CD14-positive monocyte (primary cell): ENCODE measurements around the gene ZBP1. TPM values are rescaled to one million over a fixed set of nuclear protein-coding genes. Genes with fewer than 3 reads are reported as not detected.

ENCODE experiments used
- DNase-seq, 3 donors: peaks; one replicate each; pipeline ENCODE4 v3.0.0-alpha.2; 2011 to 2022
- H2AFZ ChIP-seq: 2 replicates; pipeline ENCODE4 v1.6.0; 2012; ENCODE audit warnings: mild to moderate bottlenecking, low read depth, low read length, inconsistent platforms; ENCODE audit not compliant: insufficient read depth, poor library complexity, severe bottlenecking
- H3K27ac ChIP-seq, 2 donors: 1 replicate in 1 of 2; 2 replicates in 1 of 2; pipeline ENCODE4 v1.5.1; 2012 to 2013; ENCODE audit warnings: low read length in 2 of 2, control low read depth in 1 of 2, inconsistent platforms in 1 of 2, low read depth in 1 of 2, mild to moderate bottlenecking in 1 of 2
- H3K27me3 ChIP-seq, 2 donors: one replicate each; pipeline versions ENCODE4 v1.6.0 to v1.6.1; 2011 to 2013; ENCODE audit warnings: low read length in 2 of 2; ENCODE audit not compliant: control insufficient read depth in 2 of 2, insufficient read depth in 2 of 2
- H3K36me3 ChIP-seq, 2 donors: replicated peaks in 1 of 2; 1 replicate in 1 of 2; 2 replicates in 1 of 2; pipeline versions ENCODE4 v1.5.1 to v1.6.1; 2012 to 2013; ENCODE audit warnings: low read length in 2 of 2, control low read depth in 1 of 2, inconsistent platforms in 1 of 2, mild to moderate bottlenecking in 1 of 2; ENCODE audit not compliant: insufficient read depth in 2 of 2, control insufficient read depth in 1 of 2
- H3K4me1 ChIP-seq, 2 donors: 1 replicate in 1 of 2; 2 replicates in 1 of 2; pipeline versions ENCODE4 v1.5.1 to v1.6.1; 2012 to 2013; ENCODE audit warnings: low read length in 2 of 2, control low read depth in 1 of 2, inconsistent platforms in 1 of 2, mild to moderate bottlenecking in 1 of 2, moderate library complexity in 1 of 2; ENCODE audit not compliant: insufficient read depth in 2 of 2, control insufficient read depth in 1 of 2
- H3K4me2 ChIP-seq: replicated peaks from 2 replicates; pipeline ENCODE3; 2012; ENCODE audit warnings: low read length, moderate library complexity, mild to moderate bottlenecking; ENCODE audit not compliant: poor library complexity, severe bottlenecking; ENCODE audit errors: extremely low read depth
- H3K4me3 ChIP-seq, 3 experiments: fragments of 200-600 bp in 1 of 3; sonication (generic) in 1 of 3; replicated peaks in 1 of 3; 1 replicate in 2 of 3; 2 replicates in 1 of 3; pipeline ENCODE4 v1.5.1; 2011 to 2013; ENCODE audit warnings: low read length in 3 of 3, mild to moderate bottlenecking in 3 of 3, control low read depth in 2 of 3, low read depth in 2 of 3, inconsistent platforms in 1 of 3, moderate library complexity in 1 of 3
- H3K79me2 ChIP-seq: 2 replicates; pipeline ENCODE4 v1.6.0; 2012; ENCODE audit warnings: mild to moderate bottlenecking, control low read depth, inconsistent platforms, low read length, moderate library complexity; ENCODE audit not compliant: insufficient read depth
- H3K9ac ChIP-seq: 2 replicates; pipeline ENCODE4 v1.6.0; 2017; ENCODE audit warnings: low read length, mild to moderate bottlenecking; ENCODE audit not compliant: insufficient read depth, poor library complexity, severe bottlenecking
- H3K9me3 ChIP-seq, 2 donors: replicated peaks in 1 of 2; 1 replicate in 1 of 2; 2 replicates in 1 of 2; pipeline versions ENCODE4 v1.5.1 to v1.6.1; 2012 to 2013; ENCODE audit warnings: low read length in 2 of 2, control low read depth in 1 of 2; ENCODE audit not compliant: control insufficient read depth in 1 of 2, insufficient read depth in 1 of 2
- H4K20me1 ChIP-seq: 2 replicates; pipeline ENCODE4 v1.6.0; 2012; ENCODE audit warnings: mild to moderate bottlenecking, low read length, control low read depth, moderate library complexity; ENCODE audit not compliant: insufficient read depth
- H3K27ac Mint-ChIP-seq, 7 donors: one replicate each; pipeline ENCODE4 v1.8.0; 2020; ENCODE audit warnings: mild to moderate bottlenecking in 7 of 7, mixed read lengths in 7 of 7, moderate library complexity in 6 of 7, inconsistent platforms in 2 of 7
- H3K27me3 Mint-ChIP-seq, 3 donors: one replicate each; pipeline ENCODE4 v1.8.0; 2021 to 2022; ENCODE audit warnings: low read depth in 3 of 3, mild to moderate bottlenecking in 3 of 3, mixed read lengths in 3 of 3, moderate library complexity in 3 of 3, inconsistent platforms in 1 of 3
- H3K36me3 Mint-ChIP-seq, 2 donors: one replicate each; pipeline ENCODE4 v1.8.0; 2020; ENCODE audit warnings: mixed read lengths in 2 of 2, inconsistent platforms in 1 of 2, mild to moderate bottlenecking in 1 of 2
- H3K4me1 Mint-ChIP-seq: one replicate; pipeline ENCODE4 v1.8.0; 2020; ENCODE audit warnings: mild to moderate bottlenecking, mixed read lengths
- H3K4me3 Mint-ChIP-seq, 2 donors: one replicate each; pipeline ENCODE4 v1.8.0; 2020; ENCODE audit warnings: mild to moderate bottlenecking in 2 of 2, mixed read lengths in 2 of 2, moderate library complexity in 1 of 2
- H3K9me3 Mint-ChIP-seq, 7 donors: one replicate each; pipeline ENCODE4 v1.8.0; 2020 to 2022; ENCODE audit warnings: mixed read lengths in 7 of 7, mild to moderate bottlenecking in 6 of 7, moderate library complexity in 6 of 7, inconsistent platforms in 2 of 7
- CTCF ChIP-seq: fragments of 200-600 bp; IDR thresholded peaks from one replicate; pipeline ENCODE4 v1.8.0; 2022; ENCODE audit warnings: antibody characterized with exemption, mild to moderate bottlenecking
- WGBS: methylation state at CpG from one replicate; pipeline ENCODE4 v1.1.5; 2013; ENCODE audit warnings: missing lambda C conversion rate; ENCODE audit not compliant: insufficient coverage; 5-methylcytosine and 5-hydroxymethylcytosine counted together
- intact Hi-C, 2 donors: fragments of 100-400 bp; cut with micrococcal nuclease; formaldehyde crosslinking; loops; one replicate each; pipeline versions ENCODE4 v1.15.0 to v1.15.1; 2023
- polyA plus RNA-seq, 3 donors: library from polyadenylated mRNA; depleted of rRNA in 1 of 3; unstranded in 2 of 3; stranded (reverse) in 1 of 3; fragments of 300-500 nt in 2 of 3; fragments of >200 nt in 1 of 3; fragmentation: Illumina TruSeq in 2 of 3; gene quantifications; 1 replicate in 2 of 3; 2 replicates in 1 of 3; pipeline ENCODE4 v1.2.3, GENCODE V29; 2012 to 2021

Gene ZBP1
- polyA plus RNA-seq, 3 donors = 2.8 to 25.9 (median 3.0) TPM

GRCh38 chr20:57595041-57596030 lies 24.9 kb downstream of the ZBP1 start:
- no peak for TF ChIP-seq CTCF
- H3K4me2 ChIP-seq = no peak overlapping the region
- H3K4me3 ChIP-seq = no peak overlapping the region
- Mint-ChIP-seq H3K36me3 (no peaks in the 10 kb centered on the region), H3K9me3 (peaks cover 0 to 2% (median 0%) of the 10 kb centered on the region in 7 donors), H3K27me3 (peaks cover 12 to 32% (median 28%) of the 10 kb centered on the region in 3 donors), H3K27ac (peak overlapping the region in 1 of 7 donors; percentile 36), H3K4me1 (peaks cover 2% of the 10 kb centered on the region), H3K4me3 (no peak overlapping the region)
- no peak overlapping the region for H3K27ac ChIP-seq
- peaks cover 0 to 4% of the 10 kb centered on the region in 2 donors for H3K27me3 ChIP-seq
- H3K9me3 ChIP-seq = no peaks in the 10 kb centered on the region
- H2AFZ ChIP-seq = no peak overlapping the region
- peaks cover 5 to 8% of the 10 kb centered on the region in 2 donors for H3K4me1 ChIP-seq
- no peaks in the 10 kb centered on the region for H4K20me1 ChIP-seq
- H3K79me2 ChIP-seq = no peaks in the 10 kb centered on the region
- DNase-seq = no peak
- H3K9ac ChIP-seq = no peak overlapping the region
- intact Hi-C loops = loop anchor here (1.0 to 10.0 kb wide), 4 partner anchors 57 to 613 kb away; no protein-coding TSS in a partner anchor
- no peaks in the 10 kb centered on the region for H3K36me3 ChIP-seq
- WGBS = 93% methylated on average over 22 of the region's 25 CpGs

- H3K4me3 Mint-ChIP-seq = peak overlapping the region in 1 of 2 donors; percentile 30
- TF ChIP-seq CTCF = peak; percentile 97
- Histone ChIP-seq H4K20me1 (no peaks in the 10 kb centered on the region), H3K79me2 (no peaks in the 10 kb centered on the region), H3K36me3 (no peaks in the 10 kb centered on the region), H3K4me1 (peaks cover 5 to 8% of the 10 kb centered on the region in 2 donors), H3K4me2 (no peak overlapping the region), H3K27me3 (peaks cover 0 to 3% of the 10 kb centered on the region in 2 donors), H3K9ac (no peak overlapping the region), H2AFZ (no peak overlapping the region), H3K4me3 (no peak overlapping the region), H3K27ac (no peak overlapping the region), H3K9me3 (no peaks in the 10 kb centered on the region)
- peaks cover 12 to 31% (median 28%) of the 10 kb centered on the region in 3 donors for H3K27me3 Mint-ChIP-seq
- intact Hi-C loops = loop anchor here (1.0 to 10.0 kb wide), 3 partner anchors 80 to 247 kb away; no protein-coding TSS in a partner anchor
- H3K36me3 Mint-ChIP-seq = no peaks in the 10 kb centered on the region
- DNase-seq = peak; percentile 49 to 62 (median 50)
- 53% methylated on average over 16 of the region's 27 CpGs for WGBS
- no peak overlapping the region for H3K27ac Mint-ChIP-seq
- peaks cover 2% of the 10 kb centered on the region for H3K4me1 Mint-ChIP-seq
- peaks cover 0 to 2% (median 0%) of the 10 kb centered on the region in 7 donors for H3K9me3 Mint-ChIP-seq
Measured at GRCh38 chr20:57594092-57594951, 25.9 kb downstream of the ZBP1 start.
